ENCODE measurements around the gene CMYA5. TPM values are rescaled to one million over a fixed set of nuclear protein-coding genes. Genes with fewer than 3 reads are reported as not detected.

The CMYA5 gene
- total RNA-seq, 5 donors from 2014 or later (not counting 1 experiment from before 2014, with no cell fraction given) = 0.13 to 0.41 (median 0.23) TPM

DNA sequence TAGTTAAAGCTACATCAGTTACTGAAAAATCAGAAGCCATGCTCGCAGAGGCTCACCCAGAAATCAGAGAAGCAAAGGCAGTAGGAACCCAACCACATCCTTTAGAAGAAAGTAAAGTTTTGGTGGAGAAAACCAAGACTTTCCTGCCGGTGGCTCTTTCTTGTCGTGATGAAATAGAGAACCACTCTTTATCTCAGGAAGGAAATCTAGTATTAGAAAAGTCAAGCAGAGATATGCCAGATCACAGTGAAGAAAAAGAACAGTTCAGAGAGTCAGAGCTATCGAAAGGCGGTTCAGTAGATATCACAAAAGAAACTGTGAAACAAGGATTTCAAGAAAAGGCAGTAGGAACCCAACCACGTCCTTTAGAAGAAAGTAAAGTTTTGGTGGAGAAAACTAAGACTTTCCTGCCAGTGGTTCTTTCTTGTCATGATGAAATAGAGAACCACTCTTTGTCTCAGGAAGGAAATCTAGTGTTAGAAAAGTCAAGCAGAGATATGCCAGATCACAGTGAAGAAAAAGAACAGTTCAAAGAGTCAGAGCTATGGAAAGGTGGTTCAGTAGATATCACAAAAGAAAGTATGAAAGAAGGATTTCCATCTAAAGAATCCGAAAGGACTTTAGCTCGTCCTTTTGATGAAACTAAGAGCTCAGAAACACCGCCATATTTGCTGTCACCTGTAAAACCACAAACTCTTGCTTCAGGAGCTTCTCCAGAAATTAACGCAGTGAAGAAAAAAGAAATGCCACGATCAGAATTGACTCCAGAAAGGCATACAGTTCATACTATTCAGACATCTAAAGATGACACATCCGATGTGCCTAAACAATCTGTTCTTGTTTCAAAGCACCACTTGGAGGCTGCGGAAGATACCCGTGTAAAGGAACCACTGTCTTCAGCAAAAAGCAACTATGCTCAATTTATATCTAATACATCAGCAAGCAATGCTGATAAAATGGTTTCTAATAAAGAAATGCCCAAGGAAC is 47.2 kb downstream of the CMYA5 start:
- no peaks in the 10 kb centered on the region for H3K9me3 Mint-ChIP-seq
- H3K27me3 Mint-ChIP-seq = peaks cover 10 to 14% of the 10 kb centered on the region in 2 donors
- peak overlapping the region; percentile 52 to 72 (median 61) for H3K4me3 Mint-ChIP-seq
- H3K4me1 Mint-ChIP-seq = peaks cover 64 to 72% (median 67%) of the 10 kb centered on the region in 3 donors
- Histone ChIP-seq H3K9me3 (no peaks in the 10 kb centered on the region), H3K27me3 (replicated peaks in 1 of 2; ENCODE audit: control insufficient read depth in 2 of 2, extremely low read depth in 1 of 2, insufficient read depth in 2 of 2, low read length in 1 of 2) (peaks cover 0 to 5% of the 10 kb centered on the region in 2 experiments), H3K4me3 (ENCODE audit: control insufficient read depth in 1 of 2, extremely low read depth in 1 of 2, low read length in 1 of 2) (no peak overlapping the region), H3K4me1 (ENCODE audit: control insufficient read depth in 1 of 2, extremely low read depth in 1 of 2, insufficient read depth in 2 of 2, low read length in 2 of 2) (peaks cover 6 to 62% of the 10 kb centered on the region in 2 experiments), H3K36me3 (ENCODE audit: control insufficient read depth in 2 of 2, extremely low read depth in 1 of 2, insufficient read depth in 1 of 2, low read length in 1 of 2) (no peaks in the 10 kb centered on the region), H3K27ac (ENCODE audit: low read length) (no peak overlapping the region)
- peak overlapping the region; percentile 58 to 62 for H3K27ac Mint-ChIP-seq
- ATAC-seq (replicated peaks in 1 of 4) = peak; percentile 66 to 89 (median 82)
- ChIA-PET POLR2A (no interaction called here), CTCF (interaction anchor here in 1 of 2 donors (0.6 kb wide), 1 partner anchor 10 kb away, joined by 4 read pairs; no protein-coding TSS in a partner anchor)
- H3K36me3 Mint-ChIP-seq = no peaks in the 10 kb centered on the region
- WGBS (ENCODE audit: insufficient coverage) = 9% methylated on average over 7 of the region's 14 CpGs
- peak in 23 of 35 experiments; percentile 0 to 44 (median 7) for DNase-seq

DNA sequence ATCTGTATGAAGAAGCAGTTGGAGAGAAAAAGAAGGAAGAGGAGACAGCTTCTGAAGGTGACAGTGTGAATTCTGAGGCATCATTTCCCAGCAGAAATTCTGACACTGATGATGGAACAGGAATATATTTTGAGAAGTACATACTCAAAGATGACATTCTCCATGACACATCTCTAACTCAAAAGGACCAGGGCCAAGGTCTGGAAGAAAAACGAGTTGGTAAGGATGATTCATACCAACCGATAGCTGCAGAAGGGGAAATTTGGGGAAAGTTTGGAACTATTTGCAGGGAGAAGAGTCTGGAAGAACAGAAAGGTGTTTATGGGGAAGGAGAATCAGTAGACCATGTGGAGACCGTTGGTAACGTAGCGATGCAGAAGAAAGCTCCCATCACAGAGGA is 48.7 kb downstream of the CMYA5 start:
- no peaks in the 10 kb centered on the region for H3K36me3 ChIP-seq (ENCODE audit: control insufficient read depth in 2 of 2, extremely low read depth in 1 of 2, insufficient read depth in 1 of 2, low read length in 1 of 2)
- H3K9me3 ChIP-seq = no peaks in the 10 kb centered on the region
- H3K4me3 ChIP-seq (ENCODE audit: control insufficient read depth in 1 of 2, extremely low read depth in 1 of 2, low read length in 1 of 2) = no peak overlapping the region
- H3K4me1 ChIP-seq (ENCODE audit: control insufficient read depth in 1 of 2, extremely low read depth in 1 of 2, insufficient read depth in 2 of 2, low read length in 2 of 2) = peaks cover 6 to 52% of the 10 kb centered on the region in 2 experiments
- DNase-seq (no peak), ATAC-seq (replicated peaks in 1 of 4) (no peak)
- Mint-ChIP-seq H3K36me3 (peaks cover 3% of the 10 kb centered on the region), H3K4me1 (peaks cover 48 to 57% (median 52%) of the 10 kb centered on the region in 3 donors), H3K4me3 (peak overlapping the region in 1 of 3 donors; percentile 72), H3K27me3 (peaks cover 6 to 13% of the 10 kb centered on the region in 2 donors), H3K9me3 (no peaks in the 10 kb centered on the region), H3K27ac (no peak overlapping the region)
- 91% methylated on average over 4 of the region's 5 CpGs for WGBS (ENCODE audit: insufficient coverage)
- H3K27me3 ChIP-seq (replicated peaks in 1 of 2; ENCODE audit: control insufficient read depth in 2 of 2, extremely low read depth in 1 of 2, insufficient read depth in 2 of 2, low read length in 1 of 2) = peaks cover 0 to 5% of the 10 kb centered on the region in 2 experiments
- no peak overlapping the region for H3K27ac ChIP-seq (ENCODE audit: low read length)
- ChIA-PET CTCF (no interaction called here), POLR2A (interaction anchor here in 1 of 2 donors (0.6 kb wide), 1 partner anchor 40 kb away, joined by 4 read pairs; no protein-coding TSS in a partner anchor)

DNA sequence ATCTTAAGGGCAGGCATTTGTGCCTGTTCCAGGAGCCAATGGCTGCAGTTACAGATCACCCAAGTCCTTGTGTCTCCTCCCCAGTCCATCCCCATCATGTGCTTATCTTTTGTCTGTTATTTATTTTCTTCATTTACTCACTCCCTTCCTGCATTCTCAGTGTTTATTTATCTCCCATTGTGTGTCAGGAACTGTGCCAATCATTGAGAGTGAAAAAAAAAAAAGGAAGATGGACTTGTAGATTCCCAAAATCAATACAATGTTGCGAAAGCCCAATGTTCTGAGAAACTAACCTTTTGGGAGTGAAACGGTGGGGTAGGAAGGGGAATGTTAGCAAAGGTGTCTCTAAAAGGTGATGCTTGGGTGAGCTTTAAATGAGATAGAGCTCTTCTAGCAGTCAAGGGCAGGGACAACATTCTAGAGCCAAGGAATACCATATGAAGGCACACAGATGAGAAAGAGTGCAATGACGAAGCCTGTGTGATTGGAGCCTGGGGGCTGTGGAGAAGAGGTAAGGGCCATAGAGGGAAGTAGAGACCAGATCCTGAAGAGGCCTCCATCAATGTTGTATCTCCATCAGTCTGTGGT is 53.0 kb downstream of the CMYA5 start:
- peaks cover 0 to 15% of the 10 kb centered on the region in 2 donors for H3K27me3 Mint-ChIP-seq
- no peaks in the 10 kb centered on the region for H3K9me3 ChIP-seq
- 86% methylated on average over 3 of the region's 3 CpGs for WGBS (ENCODE audit: insufficient coverage)
- H3K27ac ChIP-seq (ENCODE audit: low read length) = no peak overlapping the region
- ChIA-PET CTCF (no interaction called here), POLR2A (no interaction called here)
- DNase-seq = no peak
- no peak for ATAC-seq (replicated peaks in 1 of 4)
- H3K36me3 ChIP-seq (ENCODE audit: control insufficient read depth in 2 of 2, extremely low read depth in 1 of 2, insufficient read depth in 1 of 2, low read length in 1 of 2) = no peaks in the 10 kb centered on the region
- H3K4me3 ChIP-seq (ENCODE audit: control insufficient read depth in 1 of 2, extremely low read depth in 1 of 2, low read length in 1 of 2) = no peak overlapping the region
- H3K4me3 Mint-ChIP-seq = no peak overlapping the region
- peaks cover 14 to 16% (median 14%) of the 10 kb centered on the region in 3 donors for H3K4me1 Mint-ChIP-seq
- peaks cover 0 to 13% of the 10 kb centered on the region in 2 experiments for H3K27me3 ChIP-seq (replicated peaks in 1 of 2; ENCODE audit: control insufficient read depth in 2 of 2, extremely low read depth in 1 of 2, insufficient read depth in 2 of 2, low read length in 1 of 2)
- H3K4me1 ChIP-seq (ENCODE audit: control insufficient read depth in 1 of 2, extremely low read depth in 1 of 2, insufficient read depth in 2 of 2, low read length in 2 of 2) = peaks cover 0 to 25% of the 10 kb centered on the region in 2 experiments
- H3K27ac Mint-ChIP-seq = no peak overlapping the region
- peaks cover 3% of the 10 kb centered on the region for H3K36me3 Mint-ChIP-seq
- no peaks in the 10 kb centered on the region for H3K9me3 Mint-ChIP-seq

DNA sequence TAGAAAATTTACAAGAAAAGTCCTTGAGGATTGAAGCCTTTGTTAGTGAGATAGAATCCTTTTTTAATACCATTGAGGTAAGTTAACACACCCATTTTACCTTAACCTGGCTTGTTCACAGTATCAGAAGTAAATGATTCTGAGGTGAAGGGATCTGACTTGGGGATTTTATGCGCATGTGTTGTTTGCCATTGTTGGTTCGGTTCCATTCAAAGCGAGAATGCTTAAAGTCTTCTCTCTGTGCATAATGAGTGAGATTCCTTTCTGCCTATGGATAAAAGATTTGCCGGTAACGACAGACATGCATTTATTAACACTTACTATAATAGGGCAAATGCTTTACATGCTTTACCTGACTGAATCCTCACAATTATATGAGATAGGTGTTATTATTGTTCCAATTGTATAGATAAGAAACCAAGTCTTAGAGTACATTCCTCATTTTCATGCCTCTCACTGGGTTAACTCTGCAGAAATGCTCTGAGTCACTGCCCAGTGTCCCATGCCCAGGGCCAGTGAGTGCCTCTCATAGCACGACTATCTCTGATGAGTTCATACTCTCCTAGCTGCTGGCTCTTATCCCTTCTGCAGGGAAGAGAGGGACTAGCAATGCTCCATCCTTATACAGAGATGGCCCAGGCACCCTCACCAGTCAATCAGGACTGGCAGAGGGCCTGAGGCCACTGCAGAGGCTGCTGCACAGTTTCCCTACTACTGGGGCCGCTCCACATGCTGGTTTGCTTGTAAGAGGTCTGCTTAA is 54.4 kb downstream of the CMYA5 start:
- CTCF ChIA-PET = no interaction called here
- DNase-seq (no peak), ATAC-seq (replicated peaks in 1 of 4) (no peak)
- Mint-ChIP-seq H3K27me3 (peaks cover 3 to 15% of the 10 kb centered on the region in 2 donors), H3K36me3 (peaks cover 3% of the 10 kb centered on the region), H3K4me1 (peaks cover 0 to 7% (median 0%) of the 10 kb centered on the region in 3 donors), H3K27ac (no peak overlapping the region), H3K4me3 (no peak overlapping the region), H3K9me3 (no peaks in the 10 kb centered on the region)
- no peak overlapping the region for H3K27ac ChIP-seq (ENCODE audit: low read length)
- H3K4me3 ChIP-seq (ENCODE audit: control insufficient read depth in 1 of 2, extremely low read depth in 1 of 2, low read length in 1 of 2) = no peak overlapping the region
- POLR2A ChIA-PET = no interaction called here
- peaks cover 0 to 13% of the 10 kb centered on the region in 2 experiments for H3K27me3 ChIP-seq (replicated peaks in 1 of 2; ENCODE audit: control insufficient read depth in 2 of 2, extremely low read depth in 1 of 2, insufficient read depth in 2 of 2, low read length in 1 of 2)
- peaks cover 0 to 14% of the 10 kb centered on the region in 2 experiments for H3K4me1 ChIP-seq (ENCODE audit: control insufficient read depth in 1 of 2, extremely low read depth in 1 of 2, insufficient read depth in 2 of 2, low read length in 2 of 2)
- 45% methylated on average over 1 of the region's 7 CpGs for WGBS (ENCODE audit: insufficient coverage)
- H3K9me3 ChIP-seq = no peaks in the 10 kb centered on the region
- no peaks in the 10 kb centered on the region for H3K36me3 ChIP-seq (ENCODE audit: control insufficient read depth in 2 of 2, extremely low read depth in 1 of 2, insufficient read depth in 1 of 2, low read length in 1 of 2)

DNA sequence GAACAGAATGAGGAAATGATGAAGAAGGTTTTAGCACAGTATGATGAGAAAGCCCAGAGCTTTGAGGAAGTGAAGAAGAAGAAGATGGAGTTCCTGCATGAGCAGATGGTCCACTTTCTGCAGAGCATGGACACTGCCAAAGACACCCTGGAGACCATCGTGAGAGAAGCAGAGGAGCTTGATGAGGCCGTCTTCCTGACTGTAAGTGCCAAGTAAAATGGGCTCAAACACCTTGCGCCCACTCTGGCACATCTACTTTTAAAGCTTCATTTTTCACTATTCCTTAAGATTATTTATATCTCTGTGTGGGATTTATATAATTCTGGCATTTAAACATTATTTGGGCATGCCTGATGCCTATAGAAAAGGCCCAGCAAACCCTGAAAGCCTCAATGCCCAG is 55.6 kb downstream of the CMYA5 start:
- Histone ChIP-seq H3K4me3 (ENCODE audit: control insufficient read depth in 1 of 2, extremely low read depth in 1 of 2, low read length in 1 of 2) (no peak overlapping the region), H3K9me3 (no peaks in the 10 kb centered on the region), H3K27me3 (replicated peaks in 1 of 2; ENCODE audit: control insufficient read depth in 2 of 2, extremely low read depth in 1 of 2, insufficient read depth in 2 of 2, low read length in 1 of 2) (peaks cover 0 to 13% of the 10 kb centered on the region in 2 experiments), H3K27ac (ENCODE audit: low read length) (no peak overlapping the region), H3K36me3 (ENCODE audit: control insufficient read depth in 2 of 2, extremely low read depth in 1 of 2, insufficient read depth in 1 of 2, low read length in 1 of 2) (no peaks in the 10 kb centered on the region), H3K4me1 (ENCODE audit: control insufficient read depth in 1 of 2, extremely low read depth in 1 of 2, insufficient read depth in 2 of 2, low read length in 2 of 2) (peaks cover 0 to 12% of the 10 kb centered on the region in 2 experiments)
- no CpG with 5 or more reads among the region's 3 CpGs for WGBS (ENCODE audit: insufficient coverage)
- DNase-seq (no peak), ATAC-seq (replicated peaks in 1 of 4) (no peak)
- CTCF ChIA-PET = no interaction called here
- H3K4me3 Mint-ChIP-seq = no peak overlapping the region
- no peaks in the 10 kb centered on the region for H3K9me3 Mint-ChIP-seq
- peaks cover 0 to 7% (median 0%) of the 10 kb centered on the region in 3 donors for H3K4me1 Mint-ChIP-seq
- H3K27ac Mint-ChIP-seq = no peak overlapping the region
- H3K36me3 Mint-ChIP-seq = peaks cover 3% of the 10 kb centered on the region
- POLR2A ChIA-PET = no interaction called here
- H3K27me3 Mint-ChIP-seq = peaks cover 6 to 17% of the 10 kb centered on the region in 2 donors

Measured in T-cell (primary cell).